NCI-H146 treated with DMSO at 0.1 percent for 48 hours (cell line): Measurements from ENCODE around the gene HERC3.

Experiments
- DNase-seq: peaks from one replicate; lab custom pipeline; 2025; ENCODE audit not compliant: unreplicated experiment; lab: John Stamatoyannopoulos, UW

The HERC3 gene

GRCh38 chr4:88713782-88714181, 121.5 kb downstream of the HERC3 start:
- no peak for DNase-seq

GRCh38 chr4:88718098-88718497, 125.8 kb downstream of the HERC3 start:
- DNase-seq, result no peak

GRCh38 chr4:88719381-88719780, 127.1 kb downstream of the HERC3 start:
- DNase-seq, result no peak

DNA sequence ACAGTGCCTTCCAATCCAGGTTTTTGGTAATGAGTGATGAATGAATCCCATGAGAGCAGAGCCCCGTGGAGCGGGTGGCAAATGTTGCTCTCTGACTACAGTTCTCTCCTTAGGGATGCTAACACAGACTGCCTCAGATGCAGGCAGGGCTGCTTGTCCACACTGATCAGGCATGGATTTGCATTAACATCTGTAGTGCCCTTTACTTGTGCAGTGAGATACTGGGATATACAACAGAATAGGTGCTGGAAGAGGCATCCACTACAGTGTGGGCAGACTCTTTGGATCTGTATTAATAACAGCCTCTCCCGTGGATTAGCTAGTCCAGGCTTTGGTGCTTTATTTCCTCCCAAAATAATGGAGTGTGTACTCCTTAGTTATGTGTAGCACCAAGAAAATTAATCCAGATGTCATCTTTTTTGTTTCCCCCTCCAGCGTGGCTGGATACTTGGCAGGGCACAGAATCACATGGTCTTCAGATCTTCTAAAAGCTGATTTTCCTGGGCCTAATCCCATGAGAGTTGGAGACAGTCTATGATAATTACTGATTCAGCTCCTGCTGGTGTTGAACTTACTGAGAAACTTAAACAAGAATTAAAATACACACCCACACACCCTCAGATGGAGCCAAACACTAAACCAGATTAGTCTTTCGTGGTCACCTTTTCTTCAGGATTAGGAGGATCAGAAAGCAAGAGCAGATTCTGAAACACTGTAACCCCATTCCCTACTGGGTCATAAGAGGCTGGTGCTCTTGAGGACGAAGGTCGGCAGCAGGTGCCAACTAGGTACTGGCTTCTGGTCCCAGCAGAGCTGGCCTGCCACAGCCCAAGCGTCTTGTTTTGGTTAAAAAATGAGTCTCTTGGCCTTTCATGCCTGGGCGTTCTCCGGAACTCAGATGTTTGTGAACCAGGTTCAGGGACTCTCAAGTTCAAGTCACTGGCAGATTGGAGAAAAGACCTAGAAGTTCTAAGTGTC, 128.5 kb downstream of the HERC3 start:
- no peak for DNase-seq

DNA sequence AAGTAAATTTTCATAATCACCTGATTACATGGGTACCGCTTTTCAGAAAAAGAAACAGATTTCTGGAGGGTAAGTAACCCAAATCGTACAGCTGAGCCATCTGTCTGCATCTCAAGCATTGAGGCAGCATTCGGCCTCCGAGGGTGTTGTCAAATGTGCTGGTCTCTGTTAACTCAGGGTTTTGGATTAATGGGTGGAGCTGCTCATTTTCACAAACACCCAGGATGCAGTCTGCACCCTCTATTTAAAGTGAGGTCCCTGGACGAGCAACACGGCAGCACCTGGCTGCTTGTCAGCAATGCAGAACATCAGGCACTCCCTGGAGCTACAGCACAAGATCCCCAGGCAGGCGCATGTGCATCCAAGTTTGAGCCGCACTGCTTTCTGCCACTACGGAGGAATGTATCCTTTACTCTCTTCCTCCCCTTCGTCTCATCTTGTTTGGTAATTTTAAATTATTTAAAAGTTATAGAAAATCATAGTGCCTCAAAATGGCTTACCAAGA, 130.0 kb downstream of the HERC3 start:
- no peak for DNase-seq

DNA sequence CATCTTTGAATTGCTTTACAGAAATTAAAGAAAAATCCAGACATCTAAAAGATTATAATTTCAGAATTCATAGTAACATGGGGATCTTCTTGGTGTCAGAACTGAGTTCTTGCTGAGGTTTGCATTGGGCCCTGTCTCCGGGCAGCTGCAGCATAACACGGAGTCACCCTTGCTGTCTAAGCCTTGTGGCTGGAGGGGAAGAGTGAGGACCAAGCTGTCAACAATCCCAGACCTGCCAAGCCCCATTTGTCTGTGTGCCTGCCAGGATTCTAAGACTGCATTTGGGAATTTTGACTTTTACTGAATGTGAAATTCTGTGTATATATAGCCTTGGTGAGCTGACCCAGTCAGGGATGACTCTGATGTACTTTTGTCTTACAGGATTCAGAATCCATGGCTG, 130.5 kb downstream of the HERC3 start:
- no peak for DNase-seq

DNA sequence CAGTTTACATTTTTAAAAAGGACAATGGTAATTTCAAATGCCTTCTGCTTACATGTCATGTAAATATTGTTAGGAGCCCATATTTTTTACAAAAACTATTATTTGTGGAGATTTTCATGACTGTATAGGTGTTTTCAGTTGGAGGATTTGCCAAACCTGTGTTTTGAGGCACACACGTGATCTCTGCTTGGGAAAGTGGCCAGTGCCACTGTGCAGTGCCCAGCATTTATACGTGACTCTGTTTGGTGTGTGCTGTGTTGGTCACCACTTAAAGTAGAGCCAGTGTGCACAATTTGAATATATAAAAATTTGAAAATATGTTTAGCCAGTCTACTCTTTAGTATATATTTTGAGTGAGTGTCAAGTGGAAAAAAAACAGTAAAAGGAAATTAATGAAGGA, 132.1 kb downstream of the HERC3 start:
- DNase-seq, result no peak

DNA sequence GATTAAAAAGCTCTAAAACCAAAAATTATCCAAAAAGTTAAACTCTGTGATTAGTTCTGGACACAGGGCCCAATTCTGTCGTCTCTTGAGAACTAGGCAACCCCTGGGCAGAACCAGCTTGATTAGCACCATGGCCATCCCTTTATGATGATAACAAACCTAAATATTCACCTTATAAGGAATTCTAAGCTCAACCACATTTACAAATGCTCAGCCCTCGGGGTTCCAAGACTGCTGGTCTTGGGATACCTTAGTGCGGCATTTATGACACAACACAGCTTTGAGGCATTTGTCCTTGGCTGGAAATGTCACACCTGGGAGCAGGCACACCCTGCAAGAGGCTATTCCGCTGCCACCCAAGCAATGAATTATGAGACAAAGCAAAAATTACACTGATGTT, 132.9 kb downstream of the HERC3 start:
- no peak for DNase-seq

DNA sequence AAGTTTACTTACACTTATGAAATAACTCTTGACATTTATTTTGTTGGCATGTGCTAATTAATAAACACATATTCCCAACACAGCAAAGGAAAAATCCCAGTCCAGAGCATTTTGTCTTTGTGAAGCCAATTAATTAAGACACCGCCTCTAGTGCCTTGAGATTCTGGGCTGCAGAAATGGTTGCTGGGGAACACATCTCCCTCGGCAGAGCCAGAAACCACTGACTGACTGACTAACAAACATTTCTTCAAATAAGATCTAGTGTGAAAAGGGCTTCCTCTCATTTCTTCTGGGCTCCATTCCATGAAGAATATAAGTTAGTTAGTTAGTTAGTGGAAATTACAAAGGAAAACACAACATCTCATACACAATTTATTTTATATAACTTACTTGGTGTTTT, 133.7 kb downstream of the HERC3 start:
- no peak for DNase-seq

DNA sequence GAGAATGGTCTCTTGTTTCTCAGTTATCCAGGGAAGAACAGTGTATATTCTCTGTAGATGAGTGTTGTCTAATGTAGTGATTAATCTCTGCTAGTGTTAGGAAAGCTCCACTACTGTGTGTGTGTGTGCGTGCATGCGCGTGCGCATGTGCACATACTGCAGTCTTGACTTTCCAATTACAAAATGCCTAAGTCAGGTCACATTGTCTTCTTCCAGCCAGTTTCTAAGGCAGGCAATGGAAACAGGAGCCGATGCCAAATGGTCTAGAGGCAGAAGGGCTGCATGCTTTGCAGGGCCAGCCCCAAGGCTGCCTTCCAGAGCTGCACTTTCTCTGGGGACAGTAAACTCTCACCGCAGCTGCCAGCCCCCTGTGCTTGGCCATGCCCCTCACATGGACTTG, 135.9 kb downstream of the HERC3 start:
- no peak for DNase-seq

- no peak for DNase-seq
These were observed 137.0 kb downstream of the HERC3 start for GRCh38 chr4:88729146-88729760.

DNA sequence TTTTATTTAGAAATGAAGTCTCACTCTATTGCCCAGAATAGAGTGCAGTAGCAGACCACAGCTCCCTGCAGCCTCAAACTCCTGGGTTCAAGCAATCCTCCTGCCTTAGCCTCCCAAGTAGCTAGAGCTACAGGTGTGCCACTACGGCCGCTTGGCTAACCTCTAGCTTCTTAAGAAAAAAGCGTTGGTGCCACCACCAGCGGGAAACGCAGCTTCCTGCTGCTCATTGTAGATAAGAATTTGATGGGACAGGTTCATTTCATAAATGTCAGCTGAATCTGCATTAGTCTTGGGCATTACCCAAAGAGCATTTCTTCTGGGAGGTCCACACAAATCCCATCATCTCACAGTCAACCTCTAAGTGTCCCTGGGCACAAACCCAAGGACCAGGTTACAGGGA, 138.5 kb downstream of the HERC3 start:
- no peak for DNase-seq

DNA sequence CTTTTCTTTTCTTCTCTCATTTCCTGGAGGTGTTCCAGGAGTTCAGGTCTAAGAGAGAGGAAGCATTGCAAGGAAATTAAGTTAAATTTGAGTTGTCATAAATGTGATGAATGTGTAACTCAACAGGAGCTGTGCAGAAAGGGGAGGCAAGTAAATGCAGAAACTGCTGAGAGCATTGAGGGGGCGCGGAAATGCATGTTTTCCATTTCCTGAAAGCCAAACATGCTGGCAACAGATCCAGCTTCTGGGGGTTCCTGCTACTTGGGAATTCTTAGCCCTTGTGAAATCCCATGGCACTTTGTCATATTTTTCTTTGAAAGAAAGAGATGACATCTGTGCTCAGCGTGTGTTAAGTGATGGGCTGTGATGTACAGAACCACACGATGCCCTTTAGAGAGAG, 139.1 kb downstream of the HERC3 start:
- DNase-seq, result no peak

- DNase-seq, result no peak
These were observed 140.6 kb downstream of the HERC3 start for GRCh38 chr4:88732714-88733368.

GRCh38 chr4:88734403-88734949, 142.2 kb downstream of the HERC3 start:
- DNase-seq, result no peak

DNA sequence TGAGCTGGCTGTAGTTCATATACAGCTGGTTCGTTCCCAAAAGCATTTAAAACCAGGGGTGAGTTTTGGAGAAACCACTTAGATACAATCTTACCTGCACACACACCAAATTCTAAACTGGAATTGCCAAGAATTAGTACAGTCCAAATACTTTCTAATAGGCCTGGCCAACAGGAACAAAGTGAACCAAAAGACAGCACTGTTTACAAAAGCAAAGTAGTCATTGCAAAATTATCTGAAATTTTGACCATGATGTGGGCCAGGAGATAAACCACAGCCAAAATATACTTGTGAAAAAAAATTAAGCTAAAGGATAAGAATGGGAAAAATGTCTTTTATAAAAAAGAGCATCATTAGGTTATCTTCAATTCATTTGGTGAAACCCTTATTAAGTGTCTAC, 143.3 kb downstream of the HERC3 start:
- DNase-seq, result no peak

DNA sequence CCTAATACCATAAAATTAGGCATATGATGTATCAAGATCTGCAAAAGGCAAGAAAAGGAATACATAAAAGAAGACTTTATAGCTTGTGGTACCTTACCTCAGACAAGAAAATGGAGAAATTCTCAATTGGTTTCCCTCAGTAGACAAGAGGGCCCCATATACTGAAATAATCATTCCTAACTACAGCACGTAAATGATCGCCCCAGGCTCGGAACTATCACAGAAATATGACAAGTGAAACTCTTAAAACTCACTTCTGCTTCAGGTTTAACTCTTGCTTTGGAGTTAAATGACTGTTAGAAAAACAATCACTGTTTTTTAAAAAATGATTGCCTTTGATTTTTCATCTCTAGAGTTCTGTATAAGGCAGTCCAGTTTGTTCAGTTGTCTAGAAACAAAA, 144.0 kb downstream of the HERC3 start:
- no peak for DNase-seq

DNA sequence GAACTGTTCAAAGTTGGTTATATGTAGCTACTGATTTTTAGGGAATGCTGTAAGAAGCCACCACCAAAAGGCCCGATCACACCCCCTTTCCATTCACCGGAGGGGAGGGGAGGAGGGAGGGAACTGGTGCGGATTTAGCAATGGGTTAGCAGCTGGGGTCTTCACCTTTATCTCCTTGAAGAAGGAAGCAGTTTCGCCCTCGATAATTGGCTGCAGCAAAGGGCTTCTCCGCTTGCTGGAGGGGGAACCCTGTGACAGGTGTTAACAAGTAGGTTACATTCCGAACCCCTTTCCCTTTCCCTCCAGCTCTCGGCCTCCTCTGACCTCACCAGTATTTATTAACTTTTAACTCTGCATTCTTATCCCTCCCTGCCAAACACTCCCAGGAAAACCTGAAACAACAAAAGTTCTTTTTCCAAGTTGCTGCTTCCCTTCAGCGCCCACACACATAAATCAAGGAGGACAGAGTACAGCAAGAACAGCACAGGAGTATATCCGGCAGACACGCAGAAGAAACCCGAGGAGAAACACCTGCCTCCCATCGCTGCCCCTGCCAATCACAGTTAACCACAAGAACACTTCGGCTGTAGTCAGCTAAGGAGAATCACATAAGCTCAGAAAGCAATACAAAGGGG, 145.1 kb downstream of the HERC3 start:
- no peak for DNase-seq

DNA sequence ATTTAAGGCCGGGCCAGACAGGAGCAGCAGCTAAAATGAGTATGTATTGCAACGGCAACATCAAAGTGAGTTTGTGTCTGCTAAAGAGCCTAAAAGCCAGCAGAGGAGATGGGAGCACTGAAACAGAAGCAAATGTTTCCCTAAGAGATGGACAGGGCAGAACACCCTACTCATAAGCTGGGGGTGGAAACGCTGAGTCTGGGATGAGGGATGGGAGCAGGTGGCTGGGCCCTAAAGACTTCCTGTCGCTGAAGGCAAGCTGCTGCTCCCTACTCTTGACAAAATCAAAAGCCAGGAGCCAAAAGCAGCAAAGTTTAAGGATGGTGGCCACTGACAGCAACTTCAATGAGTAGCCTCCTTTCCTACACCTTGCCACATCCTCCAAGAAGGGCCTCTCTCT, 145.9 kb downstream of the HERC3 start:
- DNase-seq, result peak; percentile 1

DNA sequence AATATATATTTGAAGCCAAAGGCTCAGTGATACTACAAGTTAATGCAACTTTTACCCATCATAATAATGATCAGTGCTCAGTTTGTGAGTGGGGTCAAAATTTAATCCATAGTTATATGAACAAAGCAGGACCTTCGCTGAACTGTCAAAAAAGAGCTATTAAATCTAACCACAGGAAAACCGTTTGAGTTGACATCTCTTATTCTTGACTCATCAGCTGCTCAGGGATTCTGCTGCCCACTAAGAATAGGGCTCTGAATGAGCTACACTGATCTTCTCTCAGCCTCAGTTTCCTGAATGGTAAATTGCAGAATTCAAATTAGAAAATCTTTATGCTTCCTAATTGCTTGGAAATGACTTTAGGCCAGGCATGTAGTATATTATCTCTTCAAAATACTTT, 150.3 kb downstream of the HERC3 start:
- DNase-seq, result no peak

GRCh38 chr4:88743696-88744095, 151.4 kb downstream of the HERC3 start:
- no peak for DNase-seq
